Lung (tissue), 12 donors: ENCODE results near the gene NANOS2. TPM values are rescaled to one million over a fixed set of nuclear protein-coding genes. Genes with fewer than 3 reads are reported as not detected.

Source experiments
- ATAC-seq: fragments of 200-7000 bp; cut with Tn5 transposase; one replicate; pipeline ENCODE4 v1.9.1; 2020; ENCODE audit warnings: moderate number of reproducible peaks; ENCODE audit not compliant: insufficient read depth, low FRiP score
- DNase-seq, 3 donors: peaks; one replicate each; pipeline ENCODE4 v3.0.0-alpha.2; 2013 to 2017
- H3K27ac ChIP-seq, 2 donors: one replicate each; pipeline ENCODE4 v1.5.1; 2013; ENCODE audit warnings: mild to moderate bottlenecking in 2 of 2, moderate library complexity in 2 of 2, control low read depth in 1 of 2, inconsistent platforms in 1 of 2, low read depth in 1 of 2, low read length in 1 of 2
- H3K27me3 ChIP-seq, 3 donors: one replicate each; pipeline ENCODE4 v1.5.1; 2013; ENCODE audit warnings: low read length in 2 of 3; ENCODE audit not compliant: control insufficient read depth in 3 of 3, insufficient read depth in 3 of 3
- H3K36me3 ChIP-seq, 4 donors: one replicate each; pipeline ENCODE4 v1.5.1; 2013; ENCODE audit warnings: low read length in 4 of 4, mild to moderate bottlenecking in 1 of 4, moderate library complexity in 1 of 4; ENCODE audit not compliant: control insufficient read depth in 4 of 4, insufficient read depth in 4 of 4
- H3K4me1 ChIP-seq, 5 donors: one replicate each; pipeline ENCODE4 v1.5.1; 2013; ENCODE audit warnings: low read length in 5 of 5, mild to moderate bottlenecking in 2 of 5, moderate library complexity in 1 of 5; ENCODE audit not compliant: control insufficient read depth in 5 of 5, insufficient read depth in 5 of 5
- H3K4me3 ChIP-seq: one replicate; pipeline ENCODE4 v1.5.1; 2013; ENCODE audit warnings: mild to moderate bottlenecking, control low read depth, moderate library complexity
- H3K9ac ChIP-seq, 2 donors: one replicate each; pipeline ENCODE4 v1.5.1; 2013; ENCODE audit warnings: low read length in 2 of 2, control low read depth in 1 of 2; ENCODE audit not compliant: insufficient read depth in 1 of 2
- H3K9me3 ChIP-seq, 4 donors: one replicate each; pipeline ENCODE4 v1.5.1; 2013; ENCODE audit warnings: low read length in 3 of 4, mild to moderate bottlenecking in 1 of 4, moderate library complexity in 1 of 4; ENCODE audit not compliant: control insufficient read depth in 4 of 4, insufficient read depth in 3 of 4
- WGBS, 2 donors: extraction: QIAGEN DNeasy Blood & Tissue Kit; methylation state at CpG; one replicate each; pipeline ENCODE4 v1.1.7; 2013; 5-methylcytosine and 5-hydroxymethylcytosine counted together
- polyA plus RNA-seq, 2 donors: library from polyadenylated mRNA; stranded (reverse); fragments of 200-250 nt; gene quantifications; one replicate each; pipeline ENCODE4 v1.2.1, GENCODE V29; 2013
- total RNA-seq, 2 donors: library from RNA; depleted of rRNA in 1 of 2; stranded (reverse); fragments of >200 nt in 1 of 2; gene quantifications; one replicate each; pipeline ENCODE4 v1.2.1, GENCODE V29; 2014 to 2021
- TF ChIP-seq, protein P1 (sequence below): IDR thresholded peaks from 2 replicates; pipeline ENCODE4 v1.5.1; 2012; ENCODE audit warnings: mild to moderate bottlenecking; ENCODE audit errors: control extremely low read depth, extremely low read depth
- donor health status: control.
- donor health status: control.
- donor health status: Bipolar disorder and iron deficiency.
- donor health status: healthy.
- donor health status: DM: yes; HTN: yes; CAD: no.

NANOS2 gene
- total and polyA plus RNA-seq, 4 donors, result not detected

DNA sequence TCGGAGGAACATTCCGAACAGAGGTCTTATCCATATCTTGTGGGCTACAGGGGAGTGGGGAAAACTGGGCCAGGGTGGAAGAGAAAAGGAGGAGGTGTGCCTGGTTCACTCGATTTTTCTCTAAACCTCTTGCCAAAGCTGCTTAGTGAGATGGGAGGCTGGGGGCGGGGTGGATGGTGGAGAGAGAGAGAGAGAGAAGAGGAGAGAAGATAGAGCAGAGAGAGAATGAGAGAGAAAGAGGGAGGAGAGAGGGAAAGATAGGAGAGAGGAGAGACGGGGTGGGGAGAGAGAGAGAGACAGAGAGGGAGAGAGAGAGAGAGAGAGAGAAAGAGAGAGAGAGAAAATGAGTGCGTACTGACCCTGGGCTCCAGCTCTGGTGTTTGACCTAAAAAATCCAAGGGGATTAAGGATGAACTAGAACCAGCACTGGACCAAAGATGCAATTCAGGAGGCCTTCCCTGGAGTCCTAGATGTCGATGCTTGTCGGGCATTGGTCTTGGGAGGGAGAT is 45.0 kb upstream of the NANOS2 start:
- Histone ChIP-seq H3K36me3 (peaks cover 0 to 3% (median 0%) of the 10 kb centered on the region in 4 donors), H3K9me3 (peaks cover 0 to 4% (median 0%) of the 10 kb centered on the region in 4 donors), H3K27ac (peak overlapping the region in 1 of 2 donors; percentile 65), H3K9ac (no peak overlapping the region), H3K27me3 (peaks cover 0 to 23% (median 3%) of the 10 kb centered on the region in 3 donors), H3K4me1 (peaks cover 0 to 14% (median 0%) of the 10 kb centered on the region in 5 donors), H3K4me3 (no peak overlapping the region)
- no peak for DNase-seq
- TF ChIP-seq, protein P1, sequence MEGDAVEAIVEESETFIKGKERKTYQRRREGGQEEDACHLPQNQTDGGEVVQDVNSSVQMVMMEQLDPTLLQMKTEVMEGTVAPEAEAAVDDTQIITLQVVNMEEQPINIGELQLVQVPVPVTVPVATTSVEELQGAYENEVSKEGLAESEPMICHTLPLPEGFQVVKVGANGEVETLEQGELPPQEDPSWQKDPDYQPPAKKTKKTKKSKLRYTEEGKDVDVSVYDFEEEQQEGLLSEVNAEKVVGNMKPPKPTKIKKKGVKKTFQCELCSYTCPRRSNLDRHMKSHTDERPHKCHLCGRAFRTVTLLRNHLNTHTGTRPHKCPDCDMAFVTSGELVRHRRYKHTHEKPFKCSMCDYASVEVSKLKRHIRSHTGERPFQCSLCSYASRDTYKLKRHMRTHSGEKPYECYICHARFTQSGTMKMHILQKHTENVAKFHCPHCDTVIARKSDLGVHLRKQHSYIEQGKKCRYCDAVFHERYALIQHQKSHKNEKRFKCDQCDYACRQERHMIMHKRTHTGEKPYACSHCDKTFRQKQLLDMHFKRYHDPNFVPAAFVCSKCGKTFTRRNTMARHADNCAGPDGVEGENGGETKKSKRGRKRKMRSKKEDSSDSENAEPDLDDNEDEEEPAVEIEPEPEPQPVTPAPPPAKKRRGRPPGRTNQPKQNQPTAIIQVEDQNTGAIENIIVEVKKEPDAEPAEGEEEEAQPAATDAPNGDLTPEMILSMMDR, result no peak
- WGBS, 2 donors, result 64 to 73% methylated on average over 8 of the region's 8 CpGs
- no peak for ATAC-seq

DNA sequence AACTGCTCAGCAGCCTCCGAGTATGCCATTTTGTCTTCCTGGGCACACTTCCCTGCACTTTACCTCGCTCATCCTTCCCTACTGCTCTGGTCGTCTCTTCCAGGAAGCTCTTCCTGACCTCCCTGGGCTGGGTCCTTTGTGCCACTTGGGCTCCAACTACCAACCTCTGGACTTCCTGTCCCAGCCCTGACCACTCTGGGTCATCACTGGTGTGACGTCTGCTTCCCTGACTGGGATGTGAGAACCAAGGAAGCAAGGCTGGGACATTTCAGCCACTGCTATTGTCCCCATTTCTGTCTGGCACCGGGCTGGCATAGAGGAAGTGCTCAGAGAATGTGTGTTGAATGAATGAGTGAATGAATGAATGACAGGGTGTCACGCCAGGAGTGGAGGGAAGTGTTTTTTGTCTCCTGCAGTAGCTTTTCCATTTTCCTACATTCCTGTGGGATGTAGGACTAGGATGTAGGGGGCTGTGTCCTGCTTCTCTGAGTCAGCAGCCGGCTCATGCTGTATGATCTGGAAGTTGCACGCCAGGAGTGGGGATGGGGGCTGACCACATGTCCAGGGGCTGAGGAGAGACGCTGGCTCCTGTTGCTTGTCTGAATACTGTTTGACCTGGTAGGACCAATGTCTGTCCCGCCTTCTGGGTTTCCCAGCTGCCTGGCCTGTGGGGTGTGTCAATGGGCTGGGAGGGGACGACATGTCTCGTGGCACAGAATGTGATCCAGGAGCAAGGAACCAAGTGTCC is 44.4 kb upstream of the NANOS2 start:
- H3K36me3 ChIP-seq, result peaks cover 0 to 3% (median 0%) of the 10 kb centered on the region in 4 donors
- TF ChIP-seq, protein P1, result no peak
- H3K9ac ChIP-seq, result no peak overlapping the region
- ATAC-seq (no peak), DNase-seq (peak in 1 of 3 donors; percentile 16)
- H3K27ac ChIP-seq, result peak overlapping the region; percentile 2 to 65
- H3K4me1 ChIP-seq, result peaks cover 0 to 18% (median 0%) of the 10 kb centered on the region in 5 donors
- H3K4me3 ChIP-seq, result no peak overlapping the region
- H3K27me3 ChIP-seq, result peaks cover 0 to 23% (median 3%) of the 10 kb centered on the region in 3 donors
- WGBS, 2 donors, result 56 to 63% methylated on average over 12 of the region's 12 CpGs
- peaks cover 0 to 8% (median 0%) of the 10 kb centered on the region in 4 donors for H3K9me3 ChIP-seq

DNA sequence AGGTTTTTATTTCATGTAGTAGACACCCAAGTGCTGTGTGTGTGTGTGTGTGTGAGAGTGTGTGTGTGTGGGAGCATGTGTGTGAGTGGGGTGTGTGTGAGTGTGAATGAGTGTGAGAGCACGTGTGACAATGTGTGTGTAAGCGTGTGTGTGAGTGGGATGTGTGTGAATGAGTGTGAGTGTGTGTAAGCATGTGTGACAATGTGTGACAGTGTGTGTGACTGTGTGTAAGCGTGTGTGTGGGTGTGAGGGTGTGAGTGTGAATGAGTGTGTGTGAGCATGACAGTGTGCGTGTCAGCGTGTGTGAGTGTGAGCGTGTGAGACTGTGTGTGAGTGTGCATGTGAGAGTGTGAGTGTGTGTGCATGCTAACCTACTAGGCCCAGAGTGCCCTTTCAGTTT is 43.7 kb upstream of the NANOS2 start:
- Histone ChIP-seq H3K9me3 (peaks cover 0 to 10% (median 0%) of the 10 kb centered on the region in 4 donors), H3K4me3 (no peak overlapping the region), H3K4me1 (peaks cover 0 to 21% (median 0%) of the 10 kb centered on the region in 5 donors), H3K27me3 (peaks cover 0 to 23% (median 3%) of the 10 kb centered on the region in 3 donors), H3K27ac (peak overlapping the region in 1 of 2 donors; percentile 65), H3K36me3 (peaks cover 0 to 3% (median 0%) of the 10 kb centered on the region in 4 donors), H3K9ac (no peak overlapping the region)
- TF ChIP-seq, protein P1, result no peak
- WGBS, 2 donors, result 87 to 92% methylated on average over 6 of the region's 6 CpGs
- DNase-seq (no peak), ATAC-seq (no peak)
